GM12865 (cell line): ENCODE data around the gene FBXO2.
"Not testable (repeated sequence)": the region's sequence is repeated elsewhere in the genome, so short reads cannot be mapped to it uniquely, and the experiment has no call there.

Source experiments
- DNase-seq: peaks from one replicate; pipeline ENCODE4 v3.0.0; 2010; ENCODE audit warnings: low read depth
- H3K4me3 ChIP-seq: 2 replicates; pipeline ENCODE4 v1.5.1; 2011; ENCODE audit warnings: mild to moderate bottlenecking, low read depth, low read length, control low read depth
- CTCF ChIP-seq: IDR thresholded peaks from 2 replicates; pipeline ENCODE4 v1.5.1; 2011; ENCODE audit warnings: low read length, control low read depth, low read depth, inconsistent platforms; ENCODE audit not compliant: insufficient read depth; ENCODE audit errors: missing control alignments

The FBXO2 gene

DNA sequence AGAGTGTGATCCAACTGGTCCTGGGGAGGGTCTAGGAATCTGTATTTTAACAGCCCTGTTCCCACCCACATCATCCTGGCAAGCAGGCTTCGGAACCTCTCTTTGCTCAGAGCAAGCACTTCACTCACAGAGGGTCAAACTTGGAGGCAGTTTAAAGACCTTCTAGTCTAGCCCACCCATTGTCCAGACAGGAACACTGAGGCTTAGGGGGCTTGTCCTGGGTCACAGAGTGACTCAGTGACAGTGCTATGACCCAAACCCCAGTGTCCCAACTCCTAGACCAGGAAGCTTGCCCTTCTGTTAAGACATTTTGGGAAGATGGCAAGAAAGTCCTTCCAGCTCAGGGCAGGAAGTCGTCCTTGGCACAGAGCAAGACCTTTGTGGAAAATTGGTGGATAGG is 36.5 kb downstream of the FBXO2 start:
- no peak for TF ChIP-seq CTCF
- no peak for DNase-seq
- H3K4me3 ChIP-seq: no peak overlapping the region

DNA sequence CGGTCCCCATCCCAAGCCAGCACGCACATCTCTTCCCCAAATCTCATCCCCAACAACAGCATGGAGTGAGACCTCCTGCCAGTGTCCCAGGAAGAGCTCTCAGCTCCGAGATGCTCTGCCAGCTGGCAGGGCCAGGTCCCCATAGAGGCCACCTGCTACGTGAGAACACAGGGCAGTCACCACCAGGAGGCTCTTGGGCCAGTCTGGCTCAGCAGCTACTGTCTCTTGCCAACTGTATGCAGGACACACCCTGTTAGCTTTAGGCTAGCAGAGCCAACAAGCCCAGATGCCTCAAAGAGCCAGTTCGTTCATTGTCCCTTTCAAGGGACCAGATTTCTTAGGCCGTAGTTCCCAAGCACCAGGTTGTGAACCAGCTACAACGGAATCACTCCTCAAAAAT is 36.9 kb downstream of the FBXO2 start:
- TF ChIP-seq CTCF: no peak
- no peak overlapping the region for H3K4me3 ChIP-seq
- no peak for DNase-seq

DNA sequence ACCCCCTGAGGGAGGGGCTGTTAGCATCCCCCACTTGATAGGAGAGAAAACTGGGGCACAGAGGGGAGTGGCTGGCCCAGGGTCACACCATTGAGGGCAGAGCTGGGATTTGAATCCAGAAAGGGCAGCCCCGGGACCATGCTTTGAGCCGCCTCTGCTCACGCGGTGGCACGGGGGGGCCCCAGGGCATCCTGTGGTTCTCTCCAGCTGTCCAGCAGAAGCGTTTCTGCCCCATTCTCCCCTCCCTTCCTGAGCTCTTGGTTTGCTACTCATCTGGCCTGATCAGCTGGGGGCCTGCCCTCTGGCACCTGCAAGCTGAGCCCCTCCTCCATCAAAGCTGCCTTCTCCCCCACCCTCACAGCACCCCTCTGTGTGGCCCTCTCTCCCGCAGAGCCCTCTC is 37.5 kb downstream of the FBXO2 start:
- no peak overlapping the region for H3K4me3 ChIP-seq
- TF ChIP-seq CTCF: no peak
- DNase-seq: no peak

DNA sequence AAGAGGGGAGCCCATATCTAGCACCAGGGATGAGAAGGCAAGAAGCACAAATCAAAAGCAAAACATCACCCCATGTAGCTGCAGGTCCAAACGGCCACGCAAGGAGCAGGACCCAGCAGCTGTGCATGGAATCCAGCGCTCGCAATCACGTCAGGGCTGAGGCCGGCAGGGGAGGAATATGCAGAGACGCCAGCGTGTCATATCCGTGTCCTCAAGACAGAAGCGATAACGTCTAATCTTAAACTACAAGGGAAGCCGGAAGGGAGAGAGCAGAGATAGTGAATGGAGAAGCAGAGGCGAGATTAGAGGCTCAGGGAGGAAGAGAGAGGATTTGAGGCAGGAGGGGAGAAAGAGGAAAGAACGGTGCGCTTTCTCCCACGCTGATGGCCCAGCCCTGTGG is 39.1 kb downstream of the FBXO2 start:
- H3K4me3 ChIP-seq: no peak overlapping the region
- DNase-seq: no peak
- TF ChIP-seq CTCF: no peak

DNA sequence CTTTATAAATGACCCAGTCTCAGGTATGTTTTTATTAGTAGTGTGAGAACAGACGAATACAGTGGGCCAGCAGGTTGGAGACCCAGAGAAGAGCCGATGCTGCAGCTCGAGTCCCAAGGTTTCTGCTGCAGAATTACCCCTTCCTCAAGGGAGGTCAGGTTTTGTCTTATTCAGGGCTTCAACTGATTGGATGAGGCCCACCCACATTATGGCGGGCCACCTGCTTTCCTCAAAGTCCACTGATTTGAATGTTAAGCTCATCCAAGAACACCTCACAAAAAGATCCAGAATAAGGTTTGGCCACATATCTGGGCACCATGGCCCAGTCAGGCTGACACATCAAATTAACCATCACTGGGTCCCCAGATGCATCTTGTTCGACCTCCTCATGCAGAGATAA is 40.9 kb downstream of the FBXO2 start:
- no peak for TF ChIP-seq CTCF
- no peak for DNase-seq
- H3K4me3 ChIP-seq: no peak overlapping the region

DNA sequence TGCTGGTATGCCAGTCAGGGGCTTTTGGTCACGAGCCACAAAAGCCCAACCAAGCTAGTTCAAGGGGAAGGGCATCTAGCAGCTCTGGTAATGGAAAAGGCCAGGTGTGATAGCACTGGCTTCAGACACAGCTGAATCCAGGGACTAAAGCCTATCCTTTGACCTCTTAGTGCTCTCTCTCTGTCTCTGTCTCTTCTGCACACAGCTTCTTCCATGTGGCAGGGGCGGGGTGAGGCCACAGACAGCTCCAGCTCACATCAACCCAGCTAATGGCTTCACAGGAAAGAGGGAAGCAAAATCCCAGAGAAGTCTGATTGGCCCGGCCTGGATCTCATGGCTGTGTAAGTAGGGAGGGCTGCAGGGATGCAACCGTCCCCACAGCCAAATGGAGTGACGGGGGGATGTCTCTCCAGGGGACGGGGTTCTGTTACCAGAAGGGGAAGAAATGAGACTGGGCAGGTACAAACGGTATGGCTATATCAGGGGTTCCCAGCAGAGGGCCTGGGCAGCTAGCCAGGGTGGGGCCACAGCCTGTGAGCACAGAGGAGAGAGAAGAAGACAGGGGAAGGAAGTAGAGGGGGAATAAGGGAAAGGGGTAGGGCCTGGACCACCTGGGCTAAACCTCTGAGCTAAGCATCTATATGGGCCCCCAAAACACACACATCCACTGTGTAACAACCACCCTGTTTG is 42.4 kb downstream of the FBXO2 start:
- TF ChIP-seq CTCF: no peak
- no peak overlapping the region for H3K4me3 ChIP-seq
- no peak for DNase-seq

DNA sequence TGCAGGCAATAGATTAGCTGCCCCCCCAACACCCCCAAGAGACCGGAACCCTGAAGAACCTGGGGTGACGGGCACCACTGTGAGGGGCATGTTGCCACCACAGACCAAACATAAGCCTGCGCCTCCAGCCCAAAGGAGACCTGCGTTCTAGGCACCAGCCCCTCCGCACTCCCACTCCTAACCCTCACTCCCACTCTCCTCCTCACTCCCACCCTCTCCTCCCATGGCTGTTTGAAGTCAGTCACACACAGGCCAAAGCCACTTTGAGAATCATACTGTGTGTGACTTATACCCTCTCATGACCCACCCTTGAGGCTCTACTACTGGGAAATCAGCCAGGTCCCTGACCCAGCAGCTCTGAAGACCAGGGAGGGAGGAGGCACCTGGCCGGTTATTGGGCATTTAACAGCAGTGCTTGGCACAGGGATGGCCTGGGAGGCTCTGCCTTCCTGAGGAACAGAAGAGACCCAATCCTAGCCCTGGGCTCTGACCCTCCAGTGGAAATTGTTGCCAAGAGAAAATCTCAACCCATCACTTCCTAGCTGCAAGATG is 43.5 kb downstream of the FBXO2 start:
- no peak for DNase-seq
- H3K4me3 ChIP-seq: no peak overlapping the region
- no peak for TF ChIP-seq CTCF

DNA sequence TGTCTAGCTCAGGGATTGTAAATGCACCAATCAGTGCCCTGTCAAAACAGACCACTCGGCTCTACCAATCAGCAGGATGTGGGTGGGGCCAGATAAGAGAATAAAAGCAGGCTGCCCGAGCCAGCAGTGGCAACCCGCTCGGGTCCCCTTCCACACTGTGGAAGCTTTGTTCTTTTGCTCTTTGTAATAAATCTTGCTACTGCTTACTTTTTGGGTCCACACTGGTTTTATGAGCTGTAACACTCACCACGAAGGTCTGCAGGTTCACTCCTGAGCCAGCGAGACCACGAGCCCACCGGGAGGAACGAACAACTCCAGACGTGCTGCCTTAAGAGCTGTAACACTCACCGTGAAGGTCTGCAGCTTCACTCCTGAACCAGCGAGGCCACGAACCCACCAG is 44.9 kb downstream of the FBXO2 start:
- H3K4me3 ChIP-seq, DNase-seq: not testable (repeated sequence)

DNA sequence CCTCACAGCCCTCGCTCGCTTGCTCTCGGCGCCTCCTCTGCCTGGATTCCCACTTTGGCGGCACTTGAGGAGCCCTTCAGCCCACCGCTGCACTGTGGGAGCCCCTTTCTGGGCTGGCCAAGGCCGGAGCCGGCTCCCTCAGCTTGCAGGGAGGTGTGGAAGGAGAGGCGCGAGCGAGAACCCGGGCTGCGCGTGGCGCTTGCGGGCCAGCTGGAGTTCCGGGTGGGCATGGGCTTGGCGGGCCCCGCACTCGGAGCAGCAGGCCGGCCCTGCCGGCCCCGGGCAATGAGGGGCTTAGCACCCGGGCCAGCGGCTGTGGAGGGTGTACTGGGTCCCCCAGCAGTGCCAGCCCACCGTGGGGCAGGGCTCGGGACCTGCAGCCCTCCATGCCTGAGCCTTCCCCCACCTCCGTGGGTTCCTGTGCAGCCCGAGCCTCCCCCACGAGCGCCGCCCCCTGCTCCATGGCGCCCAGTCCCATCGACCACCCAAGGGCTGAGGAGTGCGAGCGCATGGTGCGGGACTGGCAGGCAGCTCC is 45.6 kb downstream of the FBXO2 start:
- DNase-seq, H3K4me3 ChIP-seq: not testable (repeated sequence)
